HG02943 (cell line): ENCODE results near the gene GPR180.
"Not testable (repeated sequence)": the region's sequence is repeated elsewhere in the genome, so short reads cannot be mapped to it uniquely, and the experiment has no call there.

Experiments used
- ATAC-seq: cut with Tn5 transposase; IDR thresholded peaks from one replicate; pipeline ENCODE4 v1.9.1; 2021; ENCODE audit warnings: mild to moderate bottlenecking, low read depth, moderate library complexity; ENCODE audit not compliant: unreplicated experiment

The GPR180 gene

DNA sequence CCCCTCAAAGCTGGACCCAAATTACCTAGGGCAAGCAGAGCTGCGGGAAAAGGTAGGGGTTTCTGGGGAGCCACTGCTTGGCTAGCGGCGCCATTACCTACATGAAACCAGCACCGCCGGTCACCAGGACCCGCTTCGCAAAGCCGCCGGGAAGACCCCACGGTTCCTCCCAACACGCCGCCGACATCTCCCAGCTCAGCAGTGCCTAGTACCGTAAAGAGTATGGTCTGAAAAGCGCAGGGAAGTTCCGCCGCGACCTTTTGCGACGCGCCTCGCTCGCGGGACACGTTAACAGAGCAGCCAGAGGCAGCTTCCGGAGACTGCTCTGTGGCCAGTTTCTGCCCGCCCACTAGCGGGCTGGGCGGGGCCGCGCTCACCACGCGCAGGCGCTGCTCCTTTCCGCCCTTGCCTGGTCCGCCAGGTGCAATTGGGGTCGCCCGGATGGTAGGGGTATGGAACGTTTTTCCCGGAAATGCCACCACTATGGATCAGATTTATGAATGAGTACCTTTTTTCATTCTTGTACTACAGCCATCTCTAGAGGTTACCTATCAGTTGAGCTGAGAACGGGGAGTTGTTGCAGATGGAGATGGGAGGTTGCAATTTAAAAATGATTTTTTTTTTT, 5.6 kb upstream of the GPR180 start, which contains the start of gene TGDS:
Gene TGDS, minus strand, starts transcription at position 203 of the 625 bp plus-strand sequence. Its CDS starts 16 bp downstream, at position 187.
- peak; percentile 96 for ATAC-seq

DNA sequence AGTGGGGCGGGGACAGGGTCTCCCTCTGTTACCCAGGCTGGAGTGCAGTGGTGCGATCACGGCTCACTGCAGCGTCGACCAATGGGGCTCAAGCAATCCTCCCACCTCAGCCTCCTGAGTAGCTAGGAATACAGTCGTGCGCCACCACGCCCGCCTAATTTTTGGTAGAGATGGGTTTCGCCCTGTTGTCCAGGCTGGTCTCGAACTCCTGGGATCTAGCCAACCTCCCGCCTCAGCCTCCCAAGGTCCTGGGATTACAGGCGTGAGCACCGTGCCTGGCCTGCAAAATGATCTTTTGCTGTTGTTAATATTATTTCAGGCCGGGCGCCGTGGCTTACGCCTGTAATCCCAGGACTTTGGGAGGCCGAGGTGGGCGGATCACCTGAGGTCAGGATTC, 5.1 kb upstream of the GPR180 start:
- no peak for ATAC-seq

DNA sequence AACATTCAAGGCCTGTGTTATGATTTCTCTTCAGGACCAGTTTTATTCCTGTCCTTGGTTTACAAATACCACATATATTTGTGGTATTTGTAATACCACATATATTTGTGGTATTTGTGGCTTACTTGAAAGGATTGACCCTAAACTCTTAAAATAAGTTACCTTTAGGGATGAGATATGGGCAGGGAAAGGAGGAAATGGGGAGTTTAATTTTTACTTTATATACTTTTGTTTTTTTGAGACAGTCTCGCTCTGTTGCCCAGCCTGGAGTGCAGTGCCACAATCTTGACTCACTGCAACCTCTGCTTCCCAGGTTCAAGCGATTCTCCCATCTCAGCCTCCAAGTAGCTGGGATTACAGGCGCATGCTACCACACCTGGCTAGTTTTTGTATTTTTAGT, 3.4 kb upstream of the GPR180 start:
- no peak for ATAC-seq

DNA sequence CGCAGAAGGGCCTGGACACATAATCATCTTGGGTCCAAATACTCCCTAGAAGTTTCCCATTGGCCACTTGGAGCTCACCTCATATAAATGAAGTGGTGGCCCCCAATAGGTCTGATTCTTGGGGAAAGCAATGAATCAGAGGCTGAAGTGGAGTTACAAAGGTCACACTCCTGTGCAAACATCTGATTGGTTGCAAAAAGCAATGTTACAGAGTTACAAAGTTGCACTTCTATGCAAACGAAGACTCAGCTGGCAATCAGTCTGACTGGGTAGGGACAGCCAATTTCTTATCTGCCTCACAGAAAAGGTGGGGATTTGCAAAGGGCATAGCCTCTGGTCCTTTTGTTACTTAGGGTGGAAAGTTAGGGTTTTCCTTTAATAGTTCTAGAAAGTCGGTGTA, 1.8 kb upstream of the GPR180 start:
- no peak for ATAC-seq

DNA sequence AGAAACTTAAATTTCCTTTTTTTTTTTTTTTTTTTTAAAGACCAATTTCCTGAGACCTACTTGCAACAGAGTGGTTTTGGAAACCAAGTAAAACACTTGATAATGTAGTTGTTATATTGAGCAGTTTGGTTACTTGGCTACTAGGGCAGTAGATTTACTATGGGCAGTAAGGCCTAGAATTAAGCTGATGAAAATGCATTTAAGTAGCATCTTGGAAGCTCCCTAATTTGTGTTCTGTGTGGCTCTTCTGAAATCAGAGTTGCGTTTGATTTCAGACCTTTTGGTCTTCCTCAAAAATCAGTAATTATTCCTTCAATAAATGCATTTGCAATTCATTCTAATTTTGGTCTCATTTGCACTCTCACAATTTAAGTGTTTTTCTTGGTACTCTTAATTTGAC, 810 bp downstream of the GPR180 start:
- no peak for ATAC-seq

DNA sequence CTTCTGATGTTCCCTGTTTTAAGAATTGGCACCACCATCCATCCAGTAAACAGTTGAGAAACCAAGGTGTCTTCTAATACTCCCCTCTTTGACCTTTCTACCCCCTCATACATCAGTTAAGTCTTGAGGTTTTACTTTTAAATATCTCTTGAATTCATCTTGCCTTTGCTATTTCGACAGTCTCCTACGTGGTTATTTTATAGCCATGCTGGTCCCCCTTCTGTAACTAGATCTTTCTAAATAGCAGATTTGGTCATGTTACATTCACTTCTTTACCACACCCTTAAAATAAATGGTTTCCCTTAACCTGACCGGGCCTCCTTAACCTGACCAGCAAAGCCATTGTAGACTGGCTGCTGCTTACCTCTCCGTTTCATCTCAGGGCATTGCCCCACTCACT, 5.4 kb downstream of the GPR180 start:
- ATAC-seq = no peak

DNA sequence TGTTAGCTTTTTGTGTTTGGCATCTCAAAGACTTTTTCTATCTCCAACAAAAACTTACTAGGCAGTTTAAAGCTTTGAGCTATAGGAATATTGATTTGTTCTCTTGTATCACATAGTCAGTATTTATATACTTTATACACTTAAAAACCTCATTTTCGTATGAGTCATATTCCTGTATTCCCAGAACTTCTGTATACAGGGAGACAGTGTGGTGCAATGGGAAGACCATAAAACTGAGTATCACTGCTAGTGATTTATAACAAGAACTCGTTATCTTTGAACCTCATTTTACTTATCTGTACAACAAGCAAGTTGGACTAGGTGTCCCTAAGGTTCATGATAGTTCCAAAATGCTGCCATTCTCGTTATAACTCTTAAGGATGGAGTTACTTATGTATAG, 6.3 kb downstream of the GPR180 start:
- no peak for ATAC-seq

DNA sequence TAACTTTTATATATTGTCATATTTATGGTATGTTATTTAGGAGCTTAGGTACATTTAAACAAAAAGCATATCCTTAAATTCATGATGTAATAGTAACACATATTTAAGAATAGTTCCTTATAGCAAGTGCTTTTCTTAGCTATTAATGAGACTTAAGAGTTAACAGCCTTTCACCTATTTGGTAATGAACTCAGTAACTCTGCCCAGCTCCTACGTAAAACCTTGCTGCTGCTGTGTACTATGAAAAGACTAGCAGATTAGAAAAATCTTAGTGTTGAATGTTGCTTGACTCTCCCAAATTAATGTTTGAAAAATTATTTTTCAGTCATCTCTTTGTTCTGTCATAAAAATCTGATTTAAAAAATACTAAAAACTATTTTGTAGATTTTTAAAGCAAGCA, 6.9 kb downstream of the GPR180 start:
- ATAC-seq = no peak

DNA sequence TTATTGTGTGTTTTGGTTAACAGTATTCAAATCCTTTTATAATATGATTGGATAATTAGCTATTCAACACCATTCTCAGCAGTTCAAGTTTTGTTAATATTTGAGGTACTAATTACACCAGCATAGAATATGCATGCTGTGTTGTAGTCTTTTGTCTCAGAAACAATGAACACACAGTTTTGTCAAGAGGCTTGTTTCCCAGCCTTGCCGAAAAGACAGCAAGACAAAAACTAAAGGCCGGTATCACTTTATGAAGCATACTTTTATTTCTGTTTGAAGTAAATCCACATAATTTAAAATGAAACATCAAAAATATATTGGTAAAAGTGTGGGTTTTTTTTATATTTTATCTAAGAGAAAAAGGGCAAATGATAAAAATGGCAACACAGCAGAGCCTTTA, 7.5 kb downstream of the GPR180 start:
- ATAC-seq = no peak

DNA sequence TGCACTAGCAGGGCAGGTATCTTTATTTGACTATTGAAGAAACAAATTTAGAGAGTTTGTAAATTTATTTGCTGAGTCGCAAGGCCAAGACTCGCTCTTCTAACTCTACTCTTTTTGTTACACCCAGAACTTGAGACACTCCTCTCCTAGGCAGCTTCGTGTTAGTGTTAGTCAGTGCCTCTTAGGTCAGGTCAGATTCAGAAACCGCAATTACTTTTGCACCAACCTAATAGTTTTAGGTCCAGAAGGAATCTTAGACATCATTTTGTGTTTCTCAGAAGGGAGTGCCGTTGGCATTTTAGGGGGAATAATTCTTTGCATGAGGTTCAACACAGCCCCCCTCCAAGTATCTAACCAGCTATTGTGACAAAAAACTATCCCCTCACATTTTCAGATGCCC, 8.8 kb downstream of the GPR180 start:
- no peak for ATAC-seq

DNA sequence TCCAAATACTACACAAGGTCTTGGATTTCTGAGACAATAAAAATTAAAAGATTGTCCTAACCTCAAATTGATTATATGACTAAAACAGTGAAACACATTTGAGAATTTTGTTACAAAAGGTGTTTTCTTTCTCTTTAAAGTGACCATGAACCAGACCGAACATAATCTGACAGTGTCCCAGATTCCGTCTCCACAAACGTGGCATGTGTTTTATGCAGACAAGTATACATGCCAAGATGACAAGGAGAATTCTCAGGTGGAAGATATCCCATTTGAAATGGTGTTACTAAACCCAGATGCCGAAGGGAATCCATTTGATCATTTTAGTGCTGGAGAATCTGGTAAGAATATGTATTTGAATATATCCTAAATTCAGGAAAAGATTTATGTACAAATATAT, 10.4 kb downstream of the GPR180 start:
- no peak for ATAC-seq

DNA sequence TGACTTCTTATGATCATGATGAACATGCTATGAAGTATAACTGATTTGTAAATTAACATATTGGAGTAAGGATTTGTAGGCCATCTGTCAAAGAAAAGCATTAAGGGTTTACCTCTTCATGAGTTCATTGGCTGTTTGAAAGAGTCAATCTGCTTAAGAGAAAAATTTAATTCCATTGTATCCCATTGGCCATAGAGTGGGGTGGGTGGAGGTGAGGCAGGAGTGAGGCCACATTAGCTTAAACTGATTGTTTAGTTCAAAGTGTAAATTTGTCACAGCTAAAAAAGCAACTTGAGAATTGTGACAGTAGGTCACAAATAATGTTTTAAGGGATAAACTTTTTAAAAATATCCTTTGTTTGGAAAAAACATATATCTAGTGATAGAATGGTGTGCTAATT, 11.4 kb downstream of the GPR180 start:
- ATAC-seq = no peak

DNA sequence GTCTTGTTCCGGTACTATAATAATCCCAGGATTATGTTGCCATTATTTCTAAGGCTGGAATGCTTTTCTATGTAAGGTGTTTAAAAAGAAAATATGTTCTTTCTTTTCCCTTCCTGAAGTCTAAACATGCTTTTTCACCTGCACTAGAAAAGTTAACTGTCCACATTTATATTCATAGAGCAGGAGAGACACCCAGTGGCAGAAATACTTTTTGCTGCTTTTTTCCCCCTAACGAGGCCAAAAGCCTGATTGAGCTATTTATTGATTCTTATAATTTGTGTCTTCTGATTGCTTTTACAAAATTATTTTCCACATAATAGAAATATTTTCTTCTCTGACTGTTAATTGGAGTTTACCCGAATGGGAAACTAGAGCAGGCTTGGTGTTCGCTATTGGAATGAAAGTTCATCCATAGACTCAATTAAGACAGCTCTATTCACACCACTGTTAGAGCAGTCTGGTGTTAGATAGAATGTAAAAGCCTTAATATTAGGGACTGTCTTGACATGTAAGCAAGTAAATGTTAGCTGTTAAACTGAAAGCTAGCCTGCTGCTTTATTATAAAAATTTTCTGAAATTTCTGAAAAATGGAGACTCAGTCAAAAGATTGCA, 15.8 kb downstream of the GPR180 start:
- ATAC-seq = no peak

DNA sequence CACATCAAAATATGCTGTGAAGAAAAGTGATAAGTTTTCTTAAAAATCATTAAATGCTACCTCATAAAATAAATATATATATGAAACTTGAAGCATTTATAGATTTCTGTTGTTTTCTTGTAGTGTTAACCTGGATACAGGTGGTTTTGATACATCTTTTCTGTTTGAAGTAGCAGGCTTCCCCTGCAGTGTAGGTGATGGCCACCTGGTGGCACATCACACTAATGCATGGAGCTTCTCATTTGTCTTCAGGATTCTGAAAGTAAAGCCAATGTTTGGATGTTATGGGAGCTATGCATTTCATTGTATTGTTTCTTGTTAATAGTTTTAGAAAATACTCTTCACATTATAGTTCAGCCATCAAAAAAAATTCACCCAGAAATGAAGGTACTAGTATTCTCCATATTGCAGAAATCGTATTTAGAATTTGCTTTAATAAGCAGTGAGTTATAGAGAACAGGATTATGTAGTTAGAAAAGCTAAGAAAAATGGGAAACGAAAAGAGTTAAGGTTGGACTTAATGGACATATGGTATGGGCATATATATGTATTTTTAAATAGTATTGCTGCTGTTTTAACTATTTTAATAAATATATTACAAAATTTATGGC, 18.7 kb downstream of the GPR180 start:
- ATAC-seq = peak; percentile 60

DNA sequence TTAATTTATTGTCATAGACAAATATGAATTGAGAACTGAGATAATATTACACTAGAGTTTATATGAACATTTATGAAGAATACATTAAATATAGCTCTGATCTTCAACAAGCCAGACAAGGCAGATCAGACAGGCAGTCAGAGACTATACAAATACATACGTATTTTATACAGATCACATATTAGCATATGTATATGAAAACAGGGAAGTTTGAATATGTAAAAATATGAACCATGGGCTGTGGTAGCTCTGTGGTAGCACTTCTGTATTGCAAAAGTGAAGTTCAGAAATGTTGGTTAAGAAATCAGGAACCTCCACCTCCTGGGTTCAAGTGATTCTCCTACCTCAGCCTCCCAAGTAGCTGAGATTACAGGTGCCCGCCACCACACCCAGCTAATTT, 20.7 kb downstream of the GPR180 start:
- ATAC-seq = no peak

DNA sequence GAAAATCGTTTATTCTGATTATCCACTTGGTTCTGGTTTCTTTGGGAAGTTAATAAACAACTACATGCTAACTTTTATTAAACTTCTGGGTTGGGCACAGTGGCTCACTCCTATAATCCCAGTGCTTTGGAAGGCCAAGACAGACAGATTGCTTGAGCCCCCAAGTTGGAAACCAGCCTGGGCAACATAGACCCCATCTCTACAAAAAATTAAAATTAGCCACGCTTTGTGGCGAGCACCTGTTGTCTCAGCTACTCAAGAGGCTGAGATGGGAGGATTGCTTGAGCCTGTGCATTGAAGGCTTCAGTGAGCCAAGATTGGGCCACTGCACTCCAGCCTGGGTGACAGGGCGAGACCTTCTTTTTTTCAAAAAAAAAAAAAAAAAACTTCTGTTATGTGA, 21.7 kb downstream of the GPR180 start:
- no peak for ATAC-seq

DNA sequence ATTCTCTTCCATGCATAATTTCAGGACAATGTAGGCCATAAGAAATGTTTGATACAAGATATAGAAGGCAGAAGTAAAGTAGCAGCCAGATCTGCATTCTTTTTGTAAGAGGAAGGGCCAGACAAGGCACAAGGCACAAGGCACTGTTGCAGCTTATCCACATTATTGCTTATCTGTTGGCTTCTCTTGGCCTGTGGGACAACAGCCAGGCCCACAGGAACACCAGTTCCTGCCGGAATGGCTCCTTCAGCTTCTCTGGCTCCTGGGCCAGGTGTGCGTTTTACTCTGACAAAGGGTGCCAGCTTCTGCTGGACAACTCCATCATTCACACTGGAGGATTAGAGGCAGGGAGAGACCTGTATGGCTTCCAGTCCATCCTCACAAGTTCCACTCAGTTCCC, 29.2 kb downstream of the GPR180 start:
- no peak for ATAC-seq

DNA sequence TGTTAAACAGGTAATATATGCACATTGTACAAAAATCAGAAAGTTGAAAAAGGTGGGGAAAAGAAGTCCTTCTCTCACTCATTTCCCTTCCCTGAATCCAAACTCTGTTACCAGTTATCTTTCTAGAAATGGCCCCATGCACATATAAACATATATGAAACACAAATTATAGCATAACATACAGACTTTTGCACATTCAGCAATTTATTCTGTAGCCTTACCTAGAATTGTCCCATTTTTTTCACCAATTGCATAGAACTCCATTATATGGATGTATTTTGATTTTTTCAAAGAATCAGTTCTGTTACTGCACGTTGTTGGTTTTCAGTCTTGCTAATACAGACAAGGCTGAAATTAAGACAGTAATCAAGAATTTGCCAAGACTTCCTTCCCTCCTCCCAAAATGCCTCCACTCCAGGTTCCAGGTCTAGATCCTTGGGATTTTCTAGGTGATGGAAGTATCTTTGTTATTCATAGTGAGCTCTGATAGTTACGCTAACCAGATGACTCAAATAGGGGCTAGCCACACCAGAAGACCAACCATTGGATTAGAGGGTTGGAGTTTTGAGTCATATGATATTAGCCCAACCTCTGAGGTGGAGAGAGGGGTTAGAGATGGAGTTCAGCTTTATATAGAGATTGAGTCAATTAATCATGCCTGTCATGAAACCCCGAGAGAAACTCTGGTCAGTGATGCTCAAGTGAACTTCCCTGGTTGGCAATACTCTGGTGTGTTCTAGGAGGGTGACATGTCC, 30.7 kb downstream of the GPR180 start:
- ATAC-seq = no peak

DNA sequence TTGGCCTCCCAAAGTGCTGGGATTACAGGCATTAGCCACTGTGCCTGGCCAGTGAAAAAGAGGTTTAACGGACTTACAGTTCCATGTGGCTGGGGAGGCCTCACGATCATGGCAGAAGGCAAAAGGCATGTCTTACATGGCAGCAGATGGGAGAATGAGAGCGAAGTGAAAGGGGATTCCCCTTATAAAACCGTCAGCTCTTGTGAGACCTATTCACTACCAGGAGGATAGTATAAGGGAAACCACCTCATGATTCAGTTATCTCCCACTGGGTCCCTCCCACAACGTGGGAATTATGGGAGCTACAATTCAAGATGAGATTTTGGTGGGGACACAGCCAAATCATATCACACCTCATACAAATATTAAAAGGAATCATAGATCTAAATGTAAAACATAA, 34.4 kb downstream of the GPR180 start:
- not testable (repeated sequence) for ATAC-seq

DNA sequence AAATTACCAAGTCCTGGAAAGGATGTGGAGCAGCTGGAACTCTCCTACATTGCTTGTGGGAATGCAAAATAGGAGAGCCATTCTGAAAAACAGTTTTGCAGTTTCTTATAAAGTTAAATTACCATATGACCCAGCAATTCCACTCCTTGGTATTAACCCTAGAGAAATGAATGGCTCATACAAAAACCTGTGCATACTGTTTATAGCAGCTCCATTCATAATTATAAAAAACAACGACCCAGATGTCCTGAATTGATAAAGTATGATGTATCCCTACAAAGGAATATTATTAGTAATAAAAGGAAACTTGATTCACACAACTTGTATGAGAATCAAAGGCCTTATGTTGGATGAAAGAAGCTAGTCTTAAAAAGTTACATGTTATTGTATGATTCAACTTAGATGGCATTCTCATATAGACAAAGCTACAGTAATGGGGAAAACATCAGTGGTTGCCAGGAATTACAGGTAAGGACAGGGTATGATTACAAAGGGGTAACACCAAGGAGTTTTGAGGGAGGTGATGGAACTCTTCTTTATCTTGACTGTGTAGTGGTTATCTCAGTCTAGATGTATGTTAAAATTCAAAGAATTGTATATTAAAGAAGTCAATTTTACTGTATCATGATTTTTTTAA, 35.4 kb downstream of the GPR180 start:
- no peak for ATAC-seq

DNA sequence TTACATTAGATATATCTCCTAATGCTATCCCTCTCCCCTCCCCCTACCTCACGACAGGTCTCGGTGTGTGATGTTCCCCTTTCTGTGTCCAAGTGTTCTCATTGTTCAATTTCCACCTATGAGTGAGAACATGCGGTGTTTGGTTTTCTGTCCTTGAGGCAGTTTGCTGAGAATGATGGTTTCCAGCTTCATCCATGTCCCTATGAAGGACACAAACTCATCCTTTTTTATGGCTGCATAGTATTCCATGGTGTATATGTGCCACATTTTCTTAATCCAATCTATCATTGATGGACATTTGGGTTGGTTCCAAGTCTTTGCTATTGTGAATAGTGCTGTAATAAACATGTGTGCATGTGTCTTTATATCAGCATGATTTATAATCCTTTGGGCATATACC, 36.0 kb downstream of the GPR180 start:
- not testable (repeated sequence) for ATAC-seq
